Activated CD8-positive, alpha-beta T cell treated with anti-CD3 and anti-CD28 coated beads, Interleukin-2, amount 10 ng/mL, durations not matched to agents 7 days and 5 days (primary cell): ENCODE results near the gene GHRL. TPM values are rescaled to one million over a fixed set of nuclear protein-coding genes. Genes with fewer than 3 reads are reported as not detected.
A peak's percentile ranks its signal among the peaks of the same experiment; 100 is the strongest.

Source experiments
- ATAC-seq: fragments of 150-1000 bp; cut with Tn5 transposase; one replicate; pipeline ENCODE4 v1.10.0; 2021; ENCODE audit warnings: moderate library complexity
- CTCF ChIA-PET: fragments of 350-600 bp; sonication (Branson Sonifier 250); formaldehyde crosslinking; loops from one replicate; lab custom pipeline; 2021; ENCODE audit warnings: antibody characterized with exemption; lab: Charles Lee
- POLR2A ChIA-PET: fragments of 350-600 bp; sonication (Branson Sonifier 250); formaldehyde crosslinking; loops from one replicate; lab custom pipeline; 2021; ENCODE audit warnings: antibody characterized with exemption; lab: Charles Lee
- DNase-seq: peaks from one replicate; pipeline ENCODE4 v3.0.0-alpha.2; 2020
- H3K27ac Mint-ChIP-seq: one replicate; pipeline ENCODE4 v1.8.0; 2021; ENCODE audit warnings: mild to moderate bottlenecking, mixed read lengths
- H3K27me3 Mint-ChIP-seq: one replicate; pipeline ENCODE4 v1.8.0; 2021; ENCODE audit warnings: low read depth, mixed read lengths
- H3K36me3 Mint-ChIP-seq: one replicate; pipeline ENCODE4 v1.8.0; 2021; ENCODE audit warnings: low read depth, mixed read lengths
- H3K4me1 Mint-ChIP-seq: one replicate; pipeline ENCODE4 v1.8.0; 2021; ENCODE audit warnings: low read depth, mixed read lengths
- H3K4me3 Mint-ChIP-seq: one replicate; pipeline ENCODE4 v1.8.0; 2021; ENCODE audit warnings: mild to moderate bottlenecking, mixed read lengths
- H3K9me3 Mint-ChIP-seq: one replicate; pipeline ENCODE4 v1.8.0; 2022; ENCODE audit warnings: mixed read lengths; ENCODE audit not compliant: insufficient read depth
- total RNA-seq, 2 experiments: library from RNA; stranded (reverse); gene quantifications; one replicate each; pipeline ENCODE4 v1.2.3, GENCODE V29; 2021

GHRL gene
- total RNA-seq, 2 experiments from 2014 or later, result 0.21 to 0.63 TPM

GRCh38 chr3:10335190-10335738 is 42.5 kb upstream of the GHRL start:
- Mint-ChIP-seq H3K36me3 (no peaks in the 10 kb centered on the region), H3K9me3 (no peaks in the 10 kb centered on the region), H3K27ac (no peak overlapping the region), H3K4me1 (peaks cover 46% of the 10 kb centered on the region), H3K27me3 (peaks cover 2% of the 10 kb centered on the region), H3K4me3 (no peak overlapping the region)
- ATAC-seq, result peak; percentile 59
- ChIA-PET POLR2A (interaction anchor here (0.9 kb wide), 1 partner anchor 14 kb away, joined by 3 read pairs; the partner anchor contains the start of gene SEC13), CTCF (interaction anchor here (0.7 to 2.1 kb wide), 5 partner anchors 9 to 403 kb away, joined by 3 to 12 read pairs (median 3); no protein-coding TSS in a partner anchor)
- DNase-seq, result peak; percentile 56

- Mint-ChIP-seq H3K27ac (no peak overlapping the region), H3K36me3 (no peaks in the 10 kb centered on the region), H3K4me1 (peaks cover 46% of the 10 kb centered on the region), H3K27me3 (peaks cover 7% of the 10 kb centered on the region), H3K9me3 (no peaks in the 10 kb centered on the region), H3K4me3 (no peak overlapping the region)
- DNase-seq (no peak), ATAC-seq (no peak)
- POLR2A ChIA-PET, result interaction anchor here (0.9 kb wide), 1 partner anchor 13 kb away, joined by 3 read pairs; the partner anchor contains the start of gene SEC13
- CTCF ChIA-PET, result interaction anchor here (0.7 to 2.1 kb wide), 4 partner anchors 10 to 27 kb away, joined by 3 to 12 read pairs (median 4); no protein-coding TSS in a partner anchor
Measured at GRCh38 chr3:10334459-10334858, 41.7 kb upstream of the GHRL start.

- CTCF ChIA-PET, result interaction anchor here (1.3 to 2.1 kb wide), 2 partner anchors 10 to 12 kb away, joined by 5 to 12 read pairs; no protein-coding TSS in a partner anchor
- Mint-ChIP-seq H3K4me3 (no peak overlapping the region), H3K36me3 (no peaks in the 10 kb centered on the region), H3K4me1 (peaks cover 46% of the 10 kb centered on the region), H3K27ac (no peak overlapping the region), H3K27me3 (peaks cover 11% of the 10 kb centered on the region), H3K9me3 (no peaks in the 10 kb centered on the region)
- POLR2A ChIA-PET, result interaction anchor here (0.9 kb wide), 1 partner anchor 13 kb away, joined by 3 read pairs; the partner anchor contains the start of gene SEC13
- ATAC-seq (no peak), DNase-seq (no peak)
Measured at GRCh38 chr3:10334042-10334441, 41.3 kb upstream of the GHRL start.

- peaks cover 39% of the 10 kb centered on the region for H3K4me1 Mint-ChIP-seq
- no peaks in the 10 kb centered on the region for H3K9me3 Mint-ChIP-seq
- no peaks in the 10 kb centered on the region for H3K36me3 Mint-ChIP-seq
- POLR2A ChIA-PET, result no interaction called here
- CTCF ChIA-PET, result interaction anchor here (1.3 kb wide), 1 partner anchor 11 kb away, joined by 5 read pairs; no protein-coding TSS in a partner anchor
- no peak for DNase-seq
- H3K4me3 Mint-ChIP-seq, result no peak overlapping the region
- H3K27me3 Mint-ChIP-seq, result peaks cover 19% of the 10 kb centered on the region
- ATAC-seq, result no peak
- H3K27ac Mint-ChIP-seq, result peak overlapping the region; percentile 50
Measured at GRCh38 chr3:10333349-10333650, 40.6 kb upstream of the GHRL start.

- peak; percentile 33 for DNase-seq
- ChIA-PET CTCF (interaction anchor here (2.8 kb wide), 1 partner anchor 11 kb away, joined by 9 read pairs; the partner anchor contains the start of gene SEC13), POLR2A (no interaction called here)
- no peak overlapping the region for H3K27ac Mint-ChIP-seq
- H3K4me3 Mint-ChIP-seq, result no peak overlapping the region
- ATAC-seq, result no peak
- H3K9me3 Mint-ChIP-seq, result no peaks in the 10 kb centered on the region
- peaks cover 23% of the 10 kb centered on the region for H3K27me3 Mint-ChIP-seq
- no peaks in the 10 kb centered on the region for H3K36me3 Mint-ChIP-seq
- H3K4me1 Mint-ChIP-seq, result peaks cover 37% of the 10 kb centered on the region
Measured at GRCh38 chr3:10332481-10333348, 40.0 kb upstream of the GHRL start.

- H3K27ac Mint-ChIP-seq, result no peak overlapping the region
- CTCF ChIA-PET, result interaction anchor here (2.8 kb wide), 1 partner anchor 10 kb away, joined by 9 read pairs; the partner anchor contains the start of gene SEC13
- no peak for ATAC-seq
- peaks cover 37% of the 10 kb centered on the region for H3K4me1 Mint-ChIP-seq
- H3K9me3 Mint-ChIP-seq, result no peaks in the 10 kb centered on the region
- no peak for DNase-seq
- POLR2A ChIA-PET, result no interaction called here
- H3K27me3 Mint-ChIP-seq, result peaks cover 31% of the 10 kb centered on the region
- H3K36me3 Mint-ChIP-seq, result no peaks in the 10 kb centered on the region
- H3K4me3 Mint-ChIP-seq, result no peak overlapping the region
Measured at GRCh38 chr3:10331320-10331719, 38.6 kb upstream of the GHRL start.

GRCh38 chr3:10330319-10330718 is 37.6 kb upstream of the GHRL start:
- Mint-ChIP-seq H3K4me3 (no peak overlapping the region), H3K9me3 (no peaks in the 10 kb centered on the region), H3K27ac (no peak overlapping the region), H3K36me3 (no peaks in the 10 kb centered on the region), H3K4me1 (peaks cover 31% of the 10 kb centered on the region), H3K27me3 (peaks cover 34% of the 10 kb centered on the region)
- no peak for ATAC-seq
- DNase-seq, result no peak
- ChIA-PET POLR2A (no interaction called here), CTCF (interaction anchor here (2.8 kb wide), 1 partner anchor 9 kb away, joined by 9 read pairs; the partner anchor contains the start of gene SEC13)

- ChIA-PET POLR2A (no interaction called here), CTCF (interaction anchor here (2.8 kb wide), 1 partner anchor 8 kb away, joined by 9 read pairs; the partner anchor contains the start of gene SEC13)
- Mint-ChIP-seq H3K9me3 (no peaks in the 10 kb centered on the region), H3K4me1 (peaks cover 23% of the 10 kb centered on the region), H3K4me3 (no peak overlapping the region), H3K36me3 (no peaks in the 10 kb centered on the region), H3K27ac (no peak overlapping the region), H3K27me3 (peaks cover 38% of the 10 kb centered on the region)
- no peak for ATAC-seq
- DNase-seq, result no peak
Measured at GRCh38 chr3:10329495-10330015, 36.8 kb upstream of the GHRL start.

- H3K4me3 Mint-ChIP-seq, result no peak overlapping the region
- ChIA-PET POLR2A (no interaction called here), CTCF (no interaction called here)
- ATAC-seq (no peak), DNase-seq (no peak)
- no peaks in the 10 kb centered on the region for H3K9me3 Mint-ChIP-seq
- peaks cover 17% of the 10 kb centered on the region for H3K4me1 Mint-ChIP-seq
- H3K27ac Mint-ChIP-seq, result no peak overlapping the region
- peaks cover 42% of the 10 kb centered on the region for H3K27me3 Mint-ChIP-seq
- no peaks in the 10 kb centered on the region for H3K36me3 Mint-ChIP-seq
Measured at GRCh38 chr3:10328460-10329071, 35.8 kb upstream of the GHRL start.

GRCh38 chr3:10327592-10327991 is 34.8 kb upstream of the GHRL start:
- CTCF ChIA-PET, result no interaction called here

GRCh38 chr3:10322352-10322710 is 29.6 kb upstream of the GHRL start:
- ChIA-PET CTCF (interaction anchor here (0.7 to 2.7 kb wide), 16 partner anchors 9 to 819 kb away, joined by 3 to 21 read pairs (median 4); partner anchors contain the start of genes CRELD1, EMC3 and PRRT3), POLR2A (no interaction called here)
- DNase-seq, result peak; percentile 48
- no peak for ATAC-seq
- no peak overlapping the region for H3K4me3 Mint-ChIP-seq
- peaks cover 16% of the 10 kb centered on the region for H3K27me3 Mint-ChIP-seq
- peaks cover 21% of the 10 kb centered on the region for H3K4me1 Mint-ChIP-seq
- peaks cover 14% of the 10 kb centered on the region for H3K36me3 Mint-ChIP-seq
- H3K9me3 Mint-ChIP-seq, result no peaks in the 10 kb centered on the region
- peak overlapping the region; percentile 39 for H3K27ac Mint-ChIP-seq

More at GRCh38 chr3:10327592-10327991, 34.8 kb upstream of the GHRL start:
- Mint-ChIP-seq H3K4me3 (no peak overlapping the region), H3K27ac (no peak overlapping the region), H3K36me3 (no peaks in the 10 kb centered on the region), H3K4me1 (peaks cover 8% of the 10 kb centered on the region), H3K27me3 (peaks cover 42% of the 10 kb centered on the region), H3K9me3 (no peaks in the 10 kb centered on the region)
- ATAC-seq, result no peak
- no peak for DNase-seq
- POLR2A ChIA-PET, result no interaction called here
